Glomerular endothelial cell (primary cell): ENCODE results near the gene GCNT1. TPM values are rescaled to one million over a fixed set of nuclear protein-coding genes. Genes with fewer than 3 reads are reported as not detected.
"Not testable (repeated sequence)": the region's sequence is repeated elsewhere in the genome, so short reads cannot be mapped to it uniquely, and the experiment has no call there.

Experiments
- DNase-seq: peaks from one replicate; pipeline ENCODE4 v3.0.0-alpha.2; 2011; ENCODE audit warnings: low read depth, low spot score; ENCODE audit errors: extremely low read depth
- total RNA-seq: library from RNA; depleted of rRNA; stranded (reverse); fragments of >200 nt; gene quantifications from 2 replicates; pipeline ENCODE4 v1.2.3, GENCODE V29; 2015

GCNT1 gene
- total RNA-seq, 1 donor from 2014 or later, result 2.6 TPM

- no peak for DNase-seq
These were observed 17.2 kb upstream of the GCNT1 start for GRCh38 chr9:76441551-76442322.

- DNase-seq, result no peak
These were observed 15.1 kb upstream of the GCNT1 start for GRCh38 chr9:76443887-76444286.

GRCh38 chr9:76444322-76444929 lies 14.6 kb upstream of the GCNT1 start:
- no peak for DNase-seq

GRCh38 chr9:76445976-76446375 lies 13.0 kb upstream of the GCNT1 start:
- no peak for DNase-seq

GRCh38 chr9:76448501-76448900 lies 10.5 kb upstream of the GCNT1 start:
- no peak for DNase-seq

- no peak for DNase-seq
These were observed 7.7 kb upstream of the GCNT1 start for GRCh38 chr9:76451234-76451633.

GRCh38 chr9:76452839-76453238 lies 6.1 kb upstream of the GCNT1 start:
- DNase-seq, result no peak

GRCh38 chr9:76453785-76454184 lies 5.2 kb upstream of the GCNT1 start:
- no peak for DNase-seq

- no peak for DNase-seq
These were observed 4.7 kb upstream of the GCNT1 start for GRCh38 chr9:76454311-76454710.

- DNase-seq, result peak; percentile 66
These were observed 2.6 kb upstream of the GCNT1 start for GRCh38 chr9:76456202-76456926.

- DNase-seq, result peak; percentile 22
These were observed 983 bp downstream of the GCNT1 start for GRCh38 chr9:76459694-76460635.

- DNase-seq, result no peak
These were observed 3.1 kb downstream of the GCNT1 start for GRCh38 chr9:76462126-76462525.

GRCh38 chr9:76463211-76463610 lies 4.2 kb downstream of the GCNT1 start:
- no peak for DNase-seq

- DNase-seq, result no peak
These were observed 5.7 kb downstream of the GCNT1 start for GRCh38 chr9:76464706-76465105.

- no peak for DNase-seq
These were observed 6.7 kb downstream of the GCNT1 start for GRCh38 chr9:76465442-76466298.

GRCh38 chr9:76466299-76466605 lies 7.3 kb downstream of the GCNT1 start:
- no peak for DNase-seq

- DNase-seq, result no peak
These were observed 15.4 kb downstream of the GCNT1 start for GRCh38 chr9:76474419-76474818.

- no peak for DNase-seq
These were observed 16.7 kb downstream of the GCNT1 start for GRCh38 chr9:76475686-76476085.

- DNase-seq, result not testable (repeated sequence)
These were observed 18.8 kb downstream of the GCNT1 start for GRCh38 chr9:76477818-76478217.

- DNase-seq, result no peak
These were observed 19.2 kb downstream of the GCNT1 start for GRCh38 chr9:76478226-76478625.
